Stimulated activated CD8-positive, alpha-beta memory T cell treated with anti-CD3 and anti-CD28 coated beads, Interleukin-15, amount 100 ng/mL, for 4 hours (primary cell): Measurements from ENCODE around the gene TMEM120B.
"Not testable (repeated sequence)": the region's sequence is repeated elsewhere in the genome, so short reads cannot be mapped to it uniquely, and the experiment has no call there.

Experiments
- DNase-seq, 2 donors: peaks; one replicate each; pipeline ENCODE4 v3.0.0-alpha.2; 2020; ENCODE audit warnings: low read depth in 2 of 2

The TMEM120B gene

DNA sequence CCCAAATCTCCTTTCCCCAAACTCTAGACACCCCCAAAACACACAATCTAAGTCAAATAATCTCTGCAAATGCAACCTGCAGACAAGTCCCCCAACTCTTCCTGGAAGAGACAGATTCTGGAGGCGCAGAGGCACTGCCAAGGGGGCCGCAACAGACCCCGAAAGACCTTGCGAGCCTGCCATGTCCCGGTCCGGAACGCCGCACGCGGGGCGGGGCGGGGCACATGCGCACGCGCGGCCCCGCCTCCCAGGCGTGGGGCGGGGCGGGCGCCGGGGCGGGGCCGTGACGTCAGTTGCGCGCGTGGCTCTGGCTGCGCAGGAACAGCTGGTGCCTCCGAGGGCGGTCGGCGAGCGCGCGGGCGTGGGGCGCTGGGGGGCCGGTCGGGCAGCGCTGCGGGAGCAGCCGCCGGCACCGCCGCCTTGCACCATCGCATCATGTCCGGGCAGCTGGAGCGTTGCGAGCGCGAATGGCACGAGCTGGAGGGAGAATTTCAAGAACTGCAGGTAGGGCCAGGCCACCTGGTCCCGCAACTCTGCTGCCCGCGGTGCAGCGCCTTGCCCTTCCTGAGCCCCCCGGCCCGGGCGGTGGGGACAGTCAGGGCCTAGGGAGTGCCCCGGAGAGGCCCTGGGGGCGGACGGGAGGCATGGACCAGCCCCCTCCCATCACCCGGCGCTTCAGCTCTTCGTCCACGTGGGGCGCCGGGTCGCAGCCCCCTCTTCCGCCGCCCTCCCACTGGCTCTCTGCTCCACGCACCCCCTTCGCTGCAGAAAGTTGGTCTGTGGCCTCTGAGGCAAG lies at the start of gene TMEM120B:
TSS of gene TMEM120B (plus strand) at position 292 of the 796 bp plus-strand sequence. CDS start at position 436, 144 bp downstream.
- DNase-seq, result peak; percentile 62 to 71

GRCh38 chr12:121663610-121663929 lies 49.0 kb upstream of the TMEM120B start:
- DNase-seq, result no peak

- not testable (repeated sequence) for DNase-seq
Measured at GRCh38 chr12:121666829-121667228, 45.7 kb upstream of the TMEM120B start.

- DNase-seq, result peak in 1 of 2 donors; percentile 36
Measured at GRCh38 chr12:121668750-121669520, 43.6 kb upstream of the TMEM120B start.

- DNase-seq, result no peak
Measured at GRCh38 chr12:121669521-121669900, 43.0 kb upstream of the TMEM120B start, which contains the start of gene MORN3. MORN3 (minus strand) TSS chr12:121669654; CDS start chr12:121669483, 171 bp downstream.

- DNase-seq, result no peak
Measured at GRCh38 chr12:121673013-121673511, 39.5 kb upstream of the TMEM120B start.

- no peak for DNase-seq
Measured at GRCh38 chr12:121676190-121676589, 36.4 kb upstream of the TMEM120B start.

GRCh38 chr12:121678305-121678704 lies 34.2 kb upstream of the TMEM120B start:
- DNase-seq, result no peak

DNA sequence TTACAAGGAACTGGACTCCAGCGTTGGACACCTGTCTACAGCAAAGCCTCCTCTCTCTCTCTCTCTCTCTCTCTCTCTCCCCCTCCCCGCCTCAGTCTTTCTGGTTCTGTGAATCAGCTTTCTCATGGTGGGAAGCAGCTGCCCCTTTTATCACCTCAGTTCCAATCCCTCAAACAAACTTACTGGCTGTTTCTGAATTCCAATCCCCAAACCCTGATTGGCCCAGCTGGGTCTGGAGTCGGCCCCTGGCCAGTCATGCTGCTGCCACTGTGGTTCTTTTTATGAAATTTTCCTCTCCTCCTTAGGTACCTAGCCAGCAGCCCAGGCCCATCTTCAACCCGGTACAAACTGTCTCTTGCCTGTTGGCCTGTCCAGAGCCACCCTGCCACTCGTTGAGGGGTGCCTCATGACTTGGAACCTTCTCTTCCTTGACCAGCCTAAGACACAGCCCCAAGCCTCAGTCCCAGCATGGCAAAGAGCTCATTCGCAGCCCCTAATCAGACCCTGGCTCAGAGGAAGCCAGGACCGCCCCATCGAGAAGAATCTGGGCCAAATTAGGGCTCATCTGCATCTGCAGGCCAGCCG lies 33.7 kb upstream of the TMEM120B start:
- no peak for DNase-seq

GRCh38 chr12:121679661-121680197 lies 32.8 kb upstream of the TMEM120B start:
- not testable (repeated sequence) for DNase-seq

- DNase-seq, result no peak
Measured at GRCh38 chr12:121688966-121689365, 23.6 kb upstream of the TMEM120B start.

DNA sequence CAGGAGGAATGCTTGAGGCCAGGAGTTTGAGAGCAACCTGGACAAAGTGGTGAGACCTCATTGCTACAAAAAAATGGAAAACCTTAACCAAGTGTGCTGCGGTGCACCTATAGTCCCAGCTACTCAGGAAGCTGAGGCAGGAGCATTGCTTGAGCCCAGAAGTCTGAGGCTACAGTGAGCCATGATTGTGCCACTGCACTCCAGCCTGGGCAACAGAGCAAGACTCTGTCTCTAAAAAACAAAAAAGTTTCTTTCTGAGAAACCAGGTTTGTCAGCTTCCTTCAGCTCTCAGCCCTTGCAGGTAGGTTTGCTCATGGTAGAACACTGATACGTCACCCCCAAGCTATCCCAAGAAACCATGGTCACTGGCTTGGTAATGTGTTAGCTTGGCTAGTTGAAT lies 23.1 kb upstream of the TMEM120B start:
- DNase-seq, result no peak

DNA sequence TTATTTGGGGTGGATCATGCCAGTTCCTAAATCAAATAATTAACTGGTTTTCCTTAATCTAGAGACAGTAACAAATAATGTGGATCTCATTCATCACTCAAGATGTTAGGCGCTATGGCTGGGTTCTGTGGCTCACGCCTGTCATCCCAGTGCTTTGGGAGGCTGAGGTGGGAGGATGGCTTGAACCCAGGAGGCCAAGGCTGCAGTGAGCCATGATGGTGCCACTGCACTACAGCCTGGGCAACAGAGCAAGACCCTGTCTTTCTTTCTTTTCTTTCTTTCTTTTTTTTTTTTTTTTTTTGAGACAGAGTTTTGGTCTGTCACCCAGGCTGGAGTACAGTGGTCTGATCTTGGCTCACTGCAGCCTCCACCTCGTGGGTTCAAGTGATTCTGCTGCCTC lies 19.8 kb upstream of the TMEM120B start:
- DNase-seq, result not testable (repeated sequence)

- DNase-seq, result no peak
Measured at GRCh38 chr12:121693155-121693687, 19.3 kb upstream of the TMEM120B start.

- DNase-seq, result no peak
Measured at GRCh38 chr12:121697093-121697698, 15.4 kb upstream of the TMEM120B start.

DNA sequence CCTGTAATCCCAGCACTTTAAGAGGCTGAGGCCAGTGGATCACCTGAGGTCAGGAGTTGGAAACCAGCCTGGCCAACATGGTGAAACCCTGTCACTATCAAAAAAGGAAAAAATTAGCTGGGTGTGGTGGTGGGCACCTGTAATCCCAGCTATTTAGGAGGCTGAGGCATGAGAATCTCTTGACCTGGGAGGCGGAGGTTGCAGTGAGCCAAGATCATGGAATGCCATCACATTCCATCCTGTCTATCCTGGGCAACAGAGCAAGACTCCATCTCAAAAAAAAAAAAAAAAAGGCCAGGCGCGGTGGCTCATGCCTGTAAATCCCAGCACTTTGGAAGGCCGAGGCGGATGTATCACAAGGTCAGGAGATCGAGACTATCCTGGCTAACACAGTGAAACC lies 14.7 kb upstream of the TMEM120B start:
- not testable (repeated sequence) for DNase-seq

- DNase-seq, result no peak
Measured at GRCh38 chr12:121701667-121702277, 10.8 kb upstream of the TMEM120B start.

- DNase-seq, result no peak
Measured at GRCh38 chr12:121702944-121703343, 9.6 kb upstream of the TMEM120B start.

- no peak for DNase-seq
Measured at GRCh38 chr12:121705514-121705913, 7.0 kb upstream of the TMEM120B start.

GRCh38 chr12:121708313-121709063 lies 4.1 kb upstream of the TMEM120B start:
- DNase-seq, result no peak
